Measurements from ENCODE around the gene RBM6. TPM values are rescaled to one million over a fixed set of nuclear protein-coding genes. Genes with fewer than 3 reads are reported as not detected.
"Not testable (repeated sequence)": the region's sequence is repeated elsewhere in the genome, so short reads cannot be mapped to it uniquely, and the experiment has no call there.

The RBM6 gene
- total and polyA plus RNA-seq, 3 experiments from 2014 or later = 53.2 to 75.8 (median 71.6) TPM

- H3K4me3 Mint-ChIP-seq = no peak overlapping the region
- no peaks in the 10 kb centered on the region for H3K9me3 Mint-ChIP-seq
- H3K4me1 Mint-ChIP-seq = peaks cover 5 to 6% (median 6%) of the 10 kb centered on the region in 3 donors
- Histone ChIP-seq H3K36me3 (ENCODE audit: insufficient read depth, low read length) (no peaks in the 10 kb centered on the region), H3K4me1 (ENCODE audit: insufficient read depth, low read length) (no peaks in the 10 kb centered on the region), H3K27me3 (ENCODE audit: insufficient read depth, low read length, poor library complexity, severe bottlenecking) (no peaks in the 10 kb centered on the region), H3K9me3 (ENCODE audit: low read length) (no peaks in the 10 kb centered on the region), H3K4me3 (ENCODE audit: low read length) (no peak overlapping the region), H3K27ac (ENCODE audit: low read depth, low read length) (no peak overlapping the region)
- peak overlapping the region in 3 of 8 donors; percentile 2 to 54 (median 14) for H3K27ac Mint-ChIP-seq
- H3K27me3 Mint-ChIP-seq = no peaks in the 10 kb centered on the region
- peaks cover 3 to 68% (median 6%) of the 10 kb centered on the region in 3 donors for H3K36me3 Mint-ChIP-seq
- POLR2A ChIA-PET = no interaction called here
- CTCF ChIA-PET = no interaction called here
- DNase-seq = no peak
Measured at GRCh38 chr3:50003216-50003615, 63.3 kb downstream of the RBM6 start.

- peaks cover 3 to 68% (median 6%) of the 10 kb centered on the region in 3 donors for H3K36me3 Mint-ChIP-seq
- H3K4me1 Mint-ChIP-seq = peaks cover 3 to 6% (median 6%) of the 10 kb centered on the region in 3 donors
- H3K9me3 Mint-ChIP-seq = no peaks in the 10 kb centered on the region
- no peaks in the 10 kb centered on the region for H3K36me3 ChIP-seq (ENCODE audit: insufficient read depth, low read length)
- H3K4me3 Mint-ChIP-seq = no peak overlapping the region
- ChIA-PET POLR2A (interaction anchor here (0.5 kb wide), 1 partner anchor 28 kb away, joined by 6 read pairs; no protein-coding TSS in a partner anchor), CTCF (no interaction called here)
- no peaks in the 10 kb centered on the region for H3K27me3 ChIP-seq (ENCODE audit: insufficient read depth, low read length, poor library complexity, severe bottlenecking)
- H3K27ac ChIP-seq (ENCODE audit: low read depth, low read length) = no peak overlapping the region
- no peaks in the 10 kb centered on the region for H3K27me3 Mint-ChIP-seq
- H3K9me3 ChIP-seq (ENCODE audit: low read length) = no peaks in the 10 kb centered on the region
- H3K4me3 ChIP-seq (ENCODE audit: low read length) = no peak overlapping the region
- H3K27ac Mint-ChIP-seq = peak overlapping the region in 3 of 8 donors; percentile 14 to 54 (median 43)
- no peak for DNase-seq
- no peaks in the 10 kb centered on the region for H3K4me1 ChIP-seq (ENCODE audit: insufficient read depth, low read length)
Measured at GRCh38 chr3:50003824-50004223, 63.9 kb downstream of the RBM6 start.

- H3K27me3 Mint-ChIP-seq = no peaks in the 10 kb centered on the region
- no peak for DNase-seq
- H3K27ac ChIP-seq (ENCODE audit: low read depth, low read length) = no peak overlapping the region
- no peak overlapping the region for H3K4me3 Mint-ChIP-seq
- no peaks in the 10 kb centered on the region for H3K36me3 ChIP-seq (ENCODE audit: insufficient read depth, low read length)
- peaks cover 0 to 58% (median 2%) of the 10 kb centered on the region in 3 donors for H3K36me3 Mint-ChIP-seq
- peak overlapping the region in 4 of 8 donors; percentile 14 to 78 (median 30) for H3K27ac Mint-ChIP-seq
- POLR2A ChIA-PET = no interaction called here
- peaks cover under 1 to 6% (median 3%) of the 10 kb centered on the region in 3 donors for H3K4me1 Mint-ChIP-seq
- H3K9me3 Mint-ChIP-seq = no peaks in the 10 kb centered on the region
- H3K4me3 ChIP-seq (ENCODE audit: low read length) = no peak overlapping the region
- no peaks in the 10 kb centered on the region for H3K27me3 ChIP-seq (ENCODE audit: insufficient read depth, low read length, poor library complexity, severe bottlenecking)
- CTCF ChIA-PET = no interaction called here
- H3K4me1 ChIP-seq (ENCODE audit: insufficient read depth, low read length) = no peaks in the 10 kb centered on the region
- no peaks in the 10 kb centered on the region for H3K9me3 ChIP-seq (ENCODE audit: low read length)
Measured at GRCh38 chr3:50008931-50009330, 69.0 kb downstream of the RBM6 start.

GRCh38 chr3:50010959-50011358 is 71.0 kb downstream of the RBM6 start:
- no peaks in the 10 kb centered on the region for H3K9me3 ChIP-seq (ENCODE audit: low read length)
- ChIA-PET POLR2A (interaction anchor here (0.7 kb wide), 1 partner anchor 144 kb away, joined by 7 read pairs; no protein-coding TSS in a partner anchor), CTCF (no interaction called here)
- no peak overlapping the region for H3K27ac ChIP-seq (ENCODE audit: low read depth, low read length)
- Mint-ChIP-seq H3K36me3 (peaks cover 0 to 54% (median 3%) of the 10 kb centered on the region in 3 donors), H3K4me1 (peaks cover 0 to 8% (median 1%) of the 10 kb centered on the region in 3 donors), H3K27me3 (no peaks in the 10 kb centered on the region), H3K9me3 (no peaks in the 10 kb centered on the region), H3K4me3 (no peak overlapping the region), H3K27ac (peak overlapping the region in 1 of 8 donors; percentile 26)
- H3K4me1 ChIP-seq (ENCODE audit: insufficient read depth, low read length) = no peaks in the 10 kb centered on the region
- no peak for DNase-seq
- no peaks in the 10 kb centered on the region for H3K27me3 ChIP-seq (ENCODE audit: insufficient read depth, low read length, poor library complexity, severe bottlenecking)
- H3K4me3 ChIP-seq (ENCODE audit: low read length) = no peak overlapping the region
- H3K36me3 ChIP-seq (ENCODE audit: insufficient read depth, low read length) = no peaks in the 10 kb centered on the region

GRCh38 chr3:50015918-50016317 is 76.0 kb downstream of the RBM6 start:
- peaks cover 3 to 4% (median 4%) of the 10 kb centered on the region in 3 donors for H3K4me1 Mint-ChIP-seq
- Histone ChIP-seq H3K9me3 (ENCODE audit: low read length) (no peaks in the 10 kb centered on the region), H3K4me3 (ENCODE audit: low read length) (no peak overlapping the region), H3K4me1 (ENCODE audit: insufficient read depth, low read length) (no peaks in the 10 kb centered on the region), H3K36me3 (ENCODE audit: insufficient read depth, low read length) (no peaks in the 10 kb centered on the region), H3K27ac (ENCODE audit: low read depth, low read length) (no peak overlapping the region), H3K27me3 (ENCODE audit: insufficient read depth, low read length, poor library complexity, severe bottlenecking) (no peaks in the 10 kb centered on the region)
- ChIA-PET POLR2A (no interaction called here), CTCF (no interaction called here)
- no peaks in the 10 kb centered on the region for H3K9me3 Mint-ChIP-seq
- no peak for DNase-seq
- peaks cover 3 to 66% (median 22%) of the 10 kb centered on the region in 3 donors for H3K36me3 Mint-ChIP-seq
- no peaks in the 10 kb centered on the region for H3K27me3 Mint-ChIP-seq
- no peak overlapping the region for H3K27ac Mint-ChIP-seq
- H3K4me3 Mint-ChIP-seq = no peak overlapping the region

GRCh38 chr3:50028346-50028745 is 88.4 kb downstream of the RBM6 start:
- CTCF ChIA-PET = no interaction called here
- no peak for DNase-seq
- Mint-ChIP-seq H3K27me3 (peaks cover 0 to 2% of the 10 kb centered on the region in 2 donors), H3K36me3 (peaks cover 13 to 53% (median 16%) of the 10 kb centered on the region in 3 donors), H3K27ac (peak overlapping the region in 2 of 8 donors; percentile 44 to 61), H3K4me1 (peaks cover 5 to 7% (median 6%) of the 10 kb centered on the region in 3 donors), H3K4me3 (no peak overlapping the region), H3K9me3 (no peaks in the 10 kb centered on the region)
- no peak overlapping the region for H3K4me3 ChIP-seq (ENCODE audit: low read length)
- no peak overlapping the region for H3K27ac ChIP-seq (ENCODE audit: low read depth, low read length)
- H3K4me1 ChIP-seq (ENCODE audit: insufficient read depth, low read length) = no peaks in the 10 kb centered on the region
- POLR2A ChIA-PET = no interaction called here
- H3K36me3 ChIP-seq (ENCODE audit: insufficient read depth, low read length) = peaks cover 5% of the 10 kb centered on the region
- no peaks in the 10 kb centered on the region for H3K27me3 ChIP-seq (ENCODE audit: insufficient read depth, low read length, poor library complexity, severe bottlenecking)
- H3K9me3 ChIP-seq (ENCODE audit: low read length) = no peaks in the 10 kb centered on the region

GRCh38 chr3:50031201-50031600 is 91.3 kb downstream of the RBM6 start:
- H3K27ac Mint-ChIP-seq; H3K4me3 Mint-ChIP-seq; H3K9me3 ChIP-seq (ENCODE audit: low read length); POLR2A ChIA-PET; H3K4me1 ChIP-seq (ENCODE audit: insufficient read depth, low read length); CTCF ChIA-PET; H3K9me3 Mint-ChIP-seq; H3K4me3 ChIP-seq (ENCODE audit: low read length); DNase-seq; H3K4me1 Mint-ChIP-seq; H3K27ac ChIP-seq (ENCODE audit: low read depth, low read length); H3K27me3 ChIP-seq (ENCODE audit: insufficient read depth, low read length, poor library complexity, severe bottlenecking); H3K27me3 Mint-ChIP-seq; H3K36me3 ChIP-seq (ENCODE audit: insufficient read depth, low read length): not testable (repeated sequence)
- H3K36me3 Mint-ChIP-seq = peaks cover 10 to 41% (median 11%) of the 10 kb centered on the region in 3 donors

GRCh38 chr3:50044976-50045375 is 105.0 kb downstream of the RBM6 start:
- Histone ChIP-seq H3K4me3 (ENCODE audit: low read length) (no peak overlapping the region), H3K4me1 (ENCODE audit: insufficient read depth, low read length) (no peaks in the 10 kb centered on the region), H3K27ac (ENCODE audit: low read depth, low read length) (no peak overlapping the region), H3K36me3 (ENCODE audit: insufficient read depth, low read length) (peaks cover 9% of the 10 kb centered on the region), H3K27me3 (ENCODE audit: insufficient read depth, low read length, poor library complexity, severe bottlenecking) (no peaks in the 10 kb centered on the region), H3K9me3 (ENCODE audit: low read length) (no peaks in the 10 kb centered on the region)
- peaks cover 0 to 2% of the 10 kb centered on the region in 2 donors for H3K27me3 Mint-ChIP-seq
- H3K9me3 Mint-ChIP-seq = no peaks in the 10 kb centered on the region
- peaks cover 0 to 52% (median 3%) of the 10 kb centered on the region in 3 donors for H3K36me3 Mint-ChIP-seq
- no peak for DNase-seq
- no peak overlapping the region for H3K4me3 Mint-ChIP-seq
- POLR2A ChIA-PET = no interaction called here
- CTCF ChIA-PET = no interaction called here
- H3K27ac Mint-ChIP-seq = peak overlapping the region in 4 of 8 donors; percentile 29 to 88 (median 46)
- peaks cover 11 to 14% (median 11%) of the 10 kb centered on the region in 3 donors for H3K4me1 Mint-ChIP-seq
